NCI-H146 treated with DMSO at 0.1 percent for 48 hours (cell line): Measurements from ENCODE around the gene DEDD2.

Experiments used
- DNase-seq: peaks from one replicate; lab custom pipeline; 2025; ENCODE audit not compliant: unreplicated experiment; lab: John Stamatoyannopoulos, UW

Gene DEDD2

GRCh38 chr19:42248270-42249148 is 31.0 kb upstream of the DEDD2 start:
- DNase-seq: no peak

- no peak for DNase-seq
Observed at GRCh38 chr19:42247640-42248199, 30.2 kb upstream of the DEDD2 start.

- DNase-seq: no peak
Observed at GRCh38 chr19:42246922-42247639, 29.6 kb upstream of the DEDD2 start.

- no peak for DNase-seq
Observed at GRCh38 chr19:42246143-42246921, 28.9 kb upstream of the DEDD2 start.

GRCh38 chr19:42245231-42245630 is 27.8 kb upstream of the DEDD2 start:
- DNase-seq: no peak

- DNase-seq: peak; percentile 98
Observed at GRCh38 chr19:42244347-42245220, 27.1 kb upstream of the DEDD2 start.

GRCh38 chr19:42242512-42243409 is 25.3 kb upstream of the DEDD2 start, which contains the start of gene GSK3A:
GSK3A (minus strand) TSS chr19:42242602; CDS start chr19:42242465, 137 bp downstream.
- peak; percentile 100 for DNase-seq

GRCh38 chr19:42242069-42242511 is 24.6 kb upstream of the DEDD2 start:
- DNase-seq: peak; percentile 16

GRCh38 chr19:42241279-42241678 is 23.8 kb upstream of the DEDD2 start:
- no peak for DNase-seq

- DNase-seq: no peak
Observed at GRCh38 chr19:42239544-42240220, 22.2 kb upstream of the DEDD2 start.

GRCh38 chr19:42235181-42235580 is 17.7 kb upstream of the DEDD2 start:
- DNase-seq: no peak

GRCh38 chr19:42234364-42234763 is 16.9 kb upstream of the DEDD2 start:
- DNase-seq: no peak

GRCh38 chr19:42233678-42234292 is 16.3 kb upstream of the DEDD2 start:
- no peak for DNase-seq

GRCh38 chr19:42233106-42233505 is 15.6 kb upstream of the DEDD2 start:
- DNase-seq: no peak

- DNase-seq: no peak
Observed at GRCh38 chr19:42232435-42232834, 15.0 kb upstream of the DEDD2 start.

- no peak for DNase-seq
Observed at GRCh38 chr19:42230571-42230970, 13.1 kb upstream of the DEDD2 start.

- no peak for DNase-seq
Observed at GRCh38 chr19:42229855-42230351, 12.4 kb upstream of the DEDD2 start.
